GF-D8 (cell line): ENCODE data around the gene INSL3.
"Not testable (repeated sequence)": the region's sequence is repeated elsewhere in the genome, so short reads cannot be mapped to it uniquely, and the experiment has no call there.

ENCODE experiments used
- DNase-seq: peaks from one replicate; lab custom pipeline; 2025; lab: John Stamatoyannopoulos, UW

The INSL3 gene

DNA sequence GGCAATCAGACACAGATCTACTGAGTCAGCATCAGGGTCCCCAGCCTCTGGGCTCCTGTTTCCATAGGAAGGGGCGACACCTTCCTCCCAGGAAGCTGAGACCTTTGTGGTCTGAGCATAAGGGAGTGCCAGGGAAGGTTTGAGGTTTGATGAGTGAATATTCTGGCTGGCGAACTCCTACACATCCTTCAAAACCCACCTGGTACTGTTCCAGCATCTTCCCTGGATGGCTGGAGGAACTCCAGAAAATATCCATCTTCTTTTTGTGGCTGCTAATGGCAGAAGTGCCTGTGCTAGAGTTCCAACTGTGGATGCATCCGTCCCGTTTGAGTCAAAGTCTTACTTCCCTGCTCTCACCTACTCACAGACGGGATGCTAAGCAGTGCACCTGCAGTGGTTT is 9.2 kb downstream of the INSL3 start:
- no peak for DNase-seq

DNA sequence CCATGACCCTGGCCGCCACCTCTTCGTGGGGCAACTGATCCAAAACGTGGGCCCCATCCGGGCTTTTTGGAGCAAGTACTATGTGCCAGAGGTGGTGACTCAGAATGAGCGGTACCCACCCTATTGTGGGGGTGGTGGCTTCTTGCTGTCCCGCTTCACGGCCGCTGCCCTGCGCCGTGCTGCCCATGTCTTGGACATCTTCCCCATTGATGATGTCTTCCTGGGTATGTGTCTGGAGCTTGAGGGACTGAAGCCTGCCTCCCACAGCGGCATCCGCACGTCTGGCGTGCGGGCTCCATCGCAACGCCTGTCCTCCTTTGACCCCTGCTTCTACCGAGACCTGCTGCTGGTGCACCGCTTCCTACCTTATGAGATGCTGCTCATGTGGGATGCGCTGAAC is 9.6 kb downstream of the INSL3 start:
- DNase-seq, result no peak

DNA sequence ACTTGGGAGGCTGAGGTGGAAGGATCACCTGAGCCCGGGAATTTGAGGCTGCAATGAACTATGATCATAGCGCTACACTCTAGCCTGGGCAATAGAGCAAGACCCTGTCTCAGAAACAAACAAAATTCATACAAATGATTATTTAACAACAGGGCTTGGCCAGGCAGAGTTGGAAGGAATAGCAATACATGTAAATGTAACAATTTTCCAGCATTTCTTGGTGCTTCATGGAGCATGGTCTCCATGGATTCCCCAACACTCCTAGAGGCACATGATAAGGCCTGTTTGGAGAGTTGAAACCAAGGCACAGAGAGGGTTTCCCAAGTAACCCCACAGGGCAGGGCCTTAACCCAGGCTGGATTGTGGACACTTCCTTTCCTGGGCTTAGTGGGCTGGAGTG is 10.2 kb downstream of the INSL3 start:
- no peak for DNase-seq

DNA sequence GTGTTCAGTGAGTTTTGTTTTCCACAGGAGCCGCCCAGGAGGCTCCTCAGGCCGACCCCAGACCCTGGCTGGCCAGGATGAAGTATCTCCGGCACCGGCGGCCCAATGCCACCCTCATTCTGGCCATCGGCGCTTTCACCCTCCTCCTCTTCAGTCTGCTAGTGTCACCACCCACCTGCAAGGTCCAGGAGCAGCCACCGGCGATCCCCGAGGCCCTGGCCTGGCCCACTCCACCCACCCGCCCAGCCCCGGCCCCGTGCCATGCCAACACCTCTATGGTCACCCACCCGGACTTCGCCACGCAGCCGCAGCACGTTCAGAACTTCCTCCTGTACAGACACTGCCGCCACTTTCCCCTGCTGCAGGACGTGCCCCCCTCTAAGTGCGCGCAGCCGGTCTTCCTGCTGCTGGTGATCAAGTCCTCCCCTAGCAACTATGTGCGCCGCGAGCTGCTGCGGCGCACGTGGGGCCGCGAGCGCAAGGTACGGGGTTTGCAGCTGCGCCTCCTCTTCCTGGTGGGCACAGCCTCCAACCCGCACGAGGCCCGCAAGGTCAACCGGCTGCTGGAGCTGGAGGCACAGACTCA is 13.5 kb downstream of the INSL3 start:
- no peak for DNase-seq

DNA sequence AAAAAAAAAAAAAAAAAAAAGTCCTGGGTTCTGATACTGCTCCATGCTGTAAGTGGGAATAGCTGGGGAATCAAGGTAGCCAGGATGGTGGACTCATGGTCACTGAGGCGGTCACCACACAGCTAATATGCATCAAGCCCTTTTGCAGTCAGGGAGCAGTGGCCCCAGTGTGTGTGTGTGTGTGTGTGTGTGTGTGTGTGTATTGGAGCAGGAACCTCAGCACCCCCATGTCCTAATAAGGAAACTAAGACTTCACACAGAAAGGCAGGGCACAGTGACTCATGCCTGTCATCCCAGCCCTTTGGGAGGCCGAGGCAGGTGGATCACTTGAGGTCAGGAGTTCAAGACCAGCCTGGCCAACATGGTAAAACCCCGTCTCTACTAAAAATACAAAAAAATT is 14.4 kb downstream of the INSL3 start:
- DNase-seq, result no peak

DNA sequence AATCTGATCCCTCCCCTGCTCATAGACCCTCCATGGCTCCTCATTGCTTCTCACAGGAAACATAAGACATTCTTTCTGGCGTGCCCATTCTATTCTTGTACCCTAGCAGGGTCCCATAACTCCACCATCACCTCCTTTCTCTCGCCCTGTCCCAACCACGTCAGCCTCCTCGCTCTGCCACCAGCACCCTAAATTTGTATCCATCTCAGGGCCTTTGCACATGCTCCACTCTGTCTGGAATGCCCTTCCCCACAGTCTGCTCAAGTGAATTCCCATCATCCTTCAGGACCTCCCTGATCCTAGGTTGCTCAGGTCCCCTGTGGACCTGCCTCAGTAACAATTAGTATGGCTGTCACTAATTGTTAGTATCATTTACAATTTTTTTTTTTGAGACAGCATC is 15.9 kb downstream of the INSL3 start:
- no peak for DNase-seq

DNA sequence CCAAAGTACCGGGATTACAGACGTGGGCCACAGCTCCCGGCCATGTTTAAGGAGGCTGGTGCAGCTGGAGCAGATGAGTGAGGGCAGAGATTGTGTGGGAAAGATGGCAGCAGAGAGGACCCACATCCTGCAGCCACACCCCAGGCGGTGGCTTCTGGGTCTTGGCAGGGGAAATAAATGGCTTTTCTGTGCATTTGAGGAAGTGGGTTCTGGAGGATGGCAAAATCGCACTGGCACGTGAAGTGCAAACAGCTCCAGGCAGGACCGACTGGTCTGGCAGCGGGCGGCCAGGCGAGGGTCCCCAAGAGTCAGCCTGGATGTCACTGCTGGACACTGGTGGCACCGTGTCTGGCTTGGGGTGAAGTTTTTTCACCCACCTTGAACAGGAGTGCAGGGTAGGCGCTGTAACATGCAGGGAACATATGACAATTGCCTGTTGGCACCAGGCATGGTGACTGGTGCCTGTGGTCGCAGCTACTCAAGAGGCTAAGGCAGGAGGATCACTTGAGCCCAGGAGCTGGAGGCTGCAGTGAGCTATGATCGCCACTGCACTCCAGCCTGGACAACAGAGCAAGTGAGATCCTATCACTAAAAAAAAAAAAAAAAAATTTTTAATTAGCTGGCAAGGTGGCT is 17.9 kb downstream of the INSL3 start:
- peak; percentile 46 for DNase-seq

DNA sequence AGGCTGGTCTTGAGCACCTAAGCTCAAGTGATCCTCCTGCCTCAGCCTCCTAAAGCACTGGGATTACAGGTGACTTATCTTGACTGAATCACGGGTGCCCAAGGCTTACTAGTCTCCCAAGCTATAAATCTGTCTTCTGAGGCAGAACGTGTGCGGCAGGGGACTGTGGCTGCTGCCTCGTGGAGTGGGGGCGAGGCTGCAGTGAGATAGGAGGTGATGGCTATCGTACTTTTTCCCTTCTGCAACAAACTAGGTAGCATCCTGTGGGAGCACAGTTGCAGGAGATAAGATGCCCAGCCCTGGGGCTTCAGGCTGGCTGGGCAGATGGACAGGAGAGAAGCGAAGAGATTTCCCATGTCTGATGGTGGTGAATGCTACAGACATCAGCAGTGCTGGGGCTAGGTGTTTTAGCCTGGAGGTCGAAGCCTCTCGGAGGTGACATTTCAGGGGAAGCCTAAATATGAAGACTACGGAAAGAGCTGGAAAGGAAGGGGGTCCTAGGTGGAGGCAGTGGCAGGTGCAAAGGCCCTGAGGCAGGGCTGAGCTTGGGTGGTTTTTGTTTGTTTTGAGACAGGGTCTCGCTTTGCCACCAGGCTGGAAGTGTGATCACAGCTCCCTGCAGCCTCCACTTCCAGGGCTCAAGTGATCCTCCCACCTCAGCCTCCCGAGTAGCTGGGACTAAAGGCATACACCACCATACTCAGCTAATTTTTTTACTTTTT is 19.0 kb downstream of the INSL3 start:
- no peak for DNase-seq

DNA sequence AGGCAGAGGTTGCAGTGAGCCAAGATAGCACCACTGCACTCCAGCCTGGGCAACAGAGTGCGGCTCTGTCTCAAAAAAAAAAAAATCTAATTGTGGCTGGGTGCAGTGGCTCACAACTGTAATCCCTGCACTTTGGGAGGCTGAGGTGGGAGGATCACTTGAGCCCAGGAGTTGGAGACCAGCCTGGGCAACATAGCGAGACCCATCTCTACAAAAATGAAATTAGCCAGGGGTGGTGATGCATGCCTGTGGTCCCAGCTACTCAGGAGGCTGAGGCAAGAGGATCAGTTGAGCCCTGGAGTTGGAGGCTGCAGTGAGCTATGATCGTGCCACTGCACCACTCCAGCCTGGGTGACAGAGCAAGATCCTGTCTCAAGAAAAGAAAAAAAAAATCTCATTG is 22.7 kb downstream of the INSL3 start:
- not testable (repeated sequence) for DNase-seq

DNA sequence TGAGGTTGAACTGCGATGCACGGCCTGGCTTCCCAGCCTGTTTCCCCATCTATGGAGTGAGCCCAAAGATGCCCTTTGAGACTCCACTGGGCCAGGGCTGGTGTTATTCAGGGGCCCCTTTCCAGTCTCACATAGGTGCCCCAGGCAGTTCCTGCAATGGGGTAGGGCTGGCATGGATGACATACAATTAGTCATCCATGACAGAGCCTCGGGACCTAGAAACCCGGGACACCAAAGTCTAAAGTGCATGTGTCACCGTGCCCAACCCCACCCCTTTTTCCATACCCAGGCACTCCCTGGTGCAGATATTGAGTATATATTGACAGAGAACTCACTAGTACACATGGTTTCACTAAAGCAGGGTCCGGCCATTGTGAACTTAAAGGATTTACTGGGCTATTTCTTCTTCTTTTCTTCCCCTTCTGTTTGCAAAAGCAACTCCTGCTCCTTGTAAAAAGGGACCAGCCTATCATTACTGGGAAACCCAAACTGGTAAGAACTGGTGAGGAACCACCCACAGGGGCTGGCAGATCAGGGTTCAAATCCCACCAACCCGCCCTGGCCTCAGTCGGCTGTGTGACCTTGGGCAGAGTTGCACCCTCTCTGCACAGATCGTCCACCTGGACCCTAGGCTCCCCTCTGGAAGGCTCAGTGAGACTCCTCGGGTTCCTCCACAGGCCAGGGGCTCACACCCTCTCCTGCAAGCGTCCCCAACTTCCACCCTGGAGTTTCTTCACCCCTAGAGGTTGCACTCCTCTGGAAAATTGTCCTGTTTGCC is 23.7 kb downstream of the INSL3 start:
- no peak for DNase-seq

DNA sequence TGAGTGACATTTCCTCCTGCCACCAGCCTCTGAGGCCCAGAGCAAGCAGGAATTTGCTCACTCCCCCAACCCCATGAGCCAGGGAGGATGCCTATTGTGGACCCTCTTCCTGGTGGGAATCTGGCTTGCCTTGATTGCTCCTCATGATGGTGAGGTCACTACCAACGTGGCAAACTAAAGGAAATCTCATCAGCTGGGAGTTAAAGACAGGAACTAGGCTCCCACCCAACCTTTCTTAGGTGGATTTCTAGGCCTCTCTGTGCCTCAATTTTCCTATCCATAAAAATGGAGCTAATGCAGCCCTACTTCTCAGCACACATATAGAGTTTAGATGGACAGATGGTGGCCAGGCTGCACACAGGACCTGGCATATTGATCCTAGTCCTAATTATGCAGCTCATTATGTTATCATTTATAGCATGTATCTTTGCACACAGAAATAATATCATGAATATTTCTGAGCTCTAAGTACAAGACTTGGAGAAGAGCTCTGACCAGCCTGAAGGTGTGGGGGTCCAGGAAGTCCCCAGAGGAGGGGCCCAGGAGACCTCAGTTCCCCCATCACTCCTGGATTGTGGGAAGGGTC is 24.4 kb downstream of the INSL3 start:
- no peak for DNase-seq

DNA sequence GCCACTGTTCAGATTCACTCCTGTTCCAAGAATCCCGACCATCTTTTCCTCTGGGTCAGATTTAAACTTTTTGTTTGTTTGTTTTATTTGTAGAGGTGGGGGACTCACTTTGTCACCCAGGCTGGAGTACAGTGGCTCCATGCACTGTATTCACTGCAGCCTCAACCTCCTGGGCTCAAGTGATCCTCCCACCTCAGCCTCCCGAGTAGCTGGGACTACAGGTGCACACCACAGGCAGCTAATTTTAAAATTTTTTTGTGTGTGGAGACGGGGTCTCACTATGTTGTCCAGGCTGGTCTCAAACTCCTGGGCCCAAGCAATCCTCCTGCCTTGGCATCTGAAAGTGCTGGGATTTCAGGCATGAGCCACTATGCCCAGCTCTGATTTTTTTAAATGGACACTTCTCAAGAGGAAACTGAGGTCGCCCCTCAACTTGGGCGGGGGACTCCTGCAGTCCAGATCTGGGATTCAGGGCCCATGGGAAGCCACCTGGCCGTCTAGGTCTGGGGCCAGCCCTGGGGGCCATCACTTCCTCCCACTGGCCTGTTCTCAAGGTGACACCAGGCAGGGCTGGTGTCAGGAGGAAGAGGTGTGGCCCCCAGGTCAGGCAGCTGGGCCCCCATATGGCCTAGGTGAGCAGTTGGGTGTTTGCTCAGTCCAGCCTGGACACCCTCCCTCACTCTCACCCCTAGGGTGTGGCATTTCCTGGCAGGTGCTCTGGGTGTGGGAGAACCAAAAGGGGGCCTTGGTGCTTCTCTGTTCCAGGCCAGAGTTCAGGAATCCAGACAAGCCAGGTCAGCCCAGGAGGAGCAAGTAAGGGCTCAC is 25.1 kb downstream of the INSL3 start:
- no peak for DNase-seq

DNA sequence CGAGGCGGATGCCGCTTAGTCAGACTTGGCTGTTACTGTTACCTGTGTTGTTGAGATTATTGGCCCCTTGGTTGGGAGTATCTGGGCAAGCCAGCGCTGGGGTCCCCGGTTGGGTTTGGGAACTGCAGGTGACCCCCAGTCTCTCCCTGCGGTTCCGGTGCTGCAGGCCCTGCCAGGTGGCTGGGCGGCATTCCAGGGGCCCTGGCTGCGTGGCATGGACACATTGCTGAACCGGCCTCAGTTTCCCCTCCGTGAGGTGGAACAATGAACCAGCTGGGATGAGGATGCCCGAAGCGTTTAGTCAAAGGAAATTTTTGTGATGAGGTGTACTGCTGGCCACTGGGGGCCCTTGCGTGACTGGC is 25.8 kb downstream of the INSL3 start:
- DNase-seq, result no peak

DNA sequence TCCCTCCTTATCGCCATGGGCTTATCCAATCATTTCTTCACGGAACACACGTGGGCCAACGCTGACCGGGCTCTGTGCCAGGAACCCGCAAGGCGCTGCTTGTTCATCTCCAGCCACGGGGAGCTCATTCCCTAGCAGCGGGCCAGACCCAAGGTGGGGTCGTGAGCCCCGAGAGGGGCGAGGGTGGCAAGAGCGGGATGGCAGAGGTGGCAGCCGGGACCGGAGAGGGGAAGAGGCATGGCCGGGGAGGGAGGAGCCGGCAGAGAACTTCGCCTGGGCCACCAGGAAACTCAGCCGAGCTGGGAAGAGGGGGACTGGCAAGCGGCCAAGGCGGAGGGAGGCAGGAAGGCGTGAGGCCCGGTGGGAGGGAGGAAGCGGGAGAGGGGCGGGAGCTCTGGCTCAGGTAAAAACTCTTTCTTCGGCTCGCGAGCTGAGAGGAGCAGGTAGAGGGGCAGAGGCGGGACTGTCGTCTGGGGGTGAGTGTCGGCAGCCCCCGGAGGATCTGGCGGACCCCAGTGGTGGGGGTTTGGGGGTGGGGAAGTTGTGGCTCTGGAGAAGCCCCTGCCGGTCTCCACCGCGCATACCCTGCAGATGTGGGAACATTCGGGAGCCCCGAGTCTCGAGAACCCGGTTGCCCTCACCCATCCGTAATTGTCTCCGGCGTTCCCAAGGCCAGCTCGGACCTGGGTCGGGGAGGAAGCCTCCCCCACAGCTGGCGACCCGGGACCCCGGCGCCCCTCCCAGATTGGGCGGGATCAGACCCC is 26.4 kb downstream of the INSL3 start, which contains the start of gene B3GNT3:
Gene B3GNT3 (plus strand): TSS at position 408 of the 764 bp plus-strand sequence. CDS start 12,670 bp downstream, outside the sequence.
- no peak for DNase-seq

DNA sequence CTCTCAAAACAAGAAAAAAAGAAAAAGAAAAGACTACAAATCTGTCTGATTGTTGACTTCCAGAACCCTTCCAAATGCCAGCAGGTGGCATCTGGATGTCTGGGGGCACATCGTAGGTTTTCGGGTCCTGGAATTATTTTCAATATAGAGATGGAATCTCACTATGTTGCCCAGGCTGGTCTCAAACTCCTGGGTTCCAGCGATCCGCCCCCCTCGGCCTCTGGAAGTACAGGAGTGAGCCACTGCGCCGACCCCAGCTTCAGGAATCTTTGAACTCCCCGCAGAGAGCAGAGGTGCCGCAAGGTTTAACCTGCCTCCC is 26.9 kb downstream of the INSL3 start:
- DNase-seq, result no peak

DNA sequence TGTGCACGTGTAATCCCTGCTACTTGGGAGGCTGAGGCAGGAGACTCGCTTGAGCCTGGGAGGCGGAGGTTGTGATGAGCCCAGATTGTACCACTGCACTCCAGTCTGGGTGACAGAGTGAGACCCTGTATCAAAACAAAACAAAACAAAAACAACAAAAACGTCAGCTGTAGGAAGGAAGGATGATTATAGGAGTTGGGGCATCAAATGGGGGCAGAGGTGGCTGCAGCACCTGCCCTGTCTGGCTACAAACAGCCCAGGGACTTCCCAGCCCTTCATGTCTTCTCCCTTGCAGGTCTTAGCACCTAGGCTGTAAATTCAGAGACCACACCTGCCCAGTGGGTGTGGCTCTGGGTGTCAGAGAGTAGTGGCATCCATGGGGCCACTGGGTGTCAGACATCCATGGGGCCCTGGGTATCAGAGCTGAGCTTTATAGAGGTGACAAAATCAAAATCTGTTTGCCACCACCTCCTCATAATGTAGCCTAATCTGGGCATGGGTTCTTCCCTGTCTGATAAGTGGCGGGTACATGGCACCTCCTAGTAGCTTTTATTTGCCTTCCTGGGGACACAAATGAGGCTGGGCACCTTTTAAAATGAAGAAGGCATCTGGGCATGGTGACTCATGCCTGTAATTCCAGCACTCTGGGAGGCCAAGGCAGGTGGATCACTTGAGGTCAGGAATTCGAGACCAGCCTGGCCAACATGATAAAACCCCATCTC is 31.1 kb downstream of the INSL3 start:
- DNase-seq, result no peak

DNA sequence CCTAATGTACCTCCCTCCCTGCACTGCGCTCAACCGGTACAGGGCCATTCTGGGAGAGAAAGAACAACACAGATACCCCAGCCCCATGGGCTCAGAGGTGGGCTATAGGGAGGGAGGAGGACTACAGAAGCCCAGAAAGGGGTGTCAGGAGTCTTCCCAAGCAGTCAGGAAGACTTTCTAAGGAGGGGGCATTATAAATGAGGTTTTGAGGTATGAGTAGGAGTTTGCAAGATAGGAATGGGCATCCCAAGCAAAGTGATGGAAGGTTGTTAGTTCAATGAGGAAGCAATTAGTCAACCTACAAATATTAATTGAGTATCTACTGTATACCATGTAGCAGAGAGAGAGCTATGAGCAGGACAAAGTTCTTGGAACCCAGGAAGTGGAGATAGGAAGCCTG is 32.7 kb downstream of the INSL3 start:
- no peak for DNase-seq

DNA sequence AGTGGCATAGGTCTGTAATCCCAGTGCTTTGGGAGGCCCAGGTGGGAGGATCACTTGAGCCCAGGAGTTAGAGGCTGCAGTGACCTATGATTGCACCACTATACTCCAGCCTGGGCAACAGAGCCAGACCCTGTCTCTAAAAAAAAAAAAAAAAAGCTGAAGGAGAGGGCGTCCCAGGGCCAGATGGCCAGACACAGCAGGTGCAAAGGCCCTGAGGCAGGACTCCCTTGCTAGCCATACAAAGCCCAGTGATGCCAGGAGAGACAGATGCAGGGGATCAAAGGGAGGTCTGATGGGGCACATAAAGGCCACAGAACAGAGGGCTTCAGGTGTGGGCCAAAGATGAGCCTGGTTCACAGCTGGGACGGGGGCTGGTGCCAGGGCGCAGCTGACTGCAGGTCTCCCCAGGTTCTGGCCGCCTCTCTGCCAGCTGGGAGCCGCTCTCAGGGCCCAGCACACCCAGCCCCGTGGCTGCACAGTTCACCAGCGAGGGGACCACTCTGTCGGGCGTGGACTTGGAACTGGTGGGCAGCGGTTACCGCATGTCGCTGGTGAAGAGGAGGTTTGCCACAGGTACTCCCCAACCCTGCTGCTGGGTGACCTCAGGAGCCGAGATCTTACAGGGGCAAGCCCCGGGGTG is 33.9 kb downstream of the INSL3 start:
- DNase-seq, result no peak

DNA sequence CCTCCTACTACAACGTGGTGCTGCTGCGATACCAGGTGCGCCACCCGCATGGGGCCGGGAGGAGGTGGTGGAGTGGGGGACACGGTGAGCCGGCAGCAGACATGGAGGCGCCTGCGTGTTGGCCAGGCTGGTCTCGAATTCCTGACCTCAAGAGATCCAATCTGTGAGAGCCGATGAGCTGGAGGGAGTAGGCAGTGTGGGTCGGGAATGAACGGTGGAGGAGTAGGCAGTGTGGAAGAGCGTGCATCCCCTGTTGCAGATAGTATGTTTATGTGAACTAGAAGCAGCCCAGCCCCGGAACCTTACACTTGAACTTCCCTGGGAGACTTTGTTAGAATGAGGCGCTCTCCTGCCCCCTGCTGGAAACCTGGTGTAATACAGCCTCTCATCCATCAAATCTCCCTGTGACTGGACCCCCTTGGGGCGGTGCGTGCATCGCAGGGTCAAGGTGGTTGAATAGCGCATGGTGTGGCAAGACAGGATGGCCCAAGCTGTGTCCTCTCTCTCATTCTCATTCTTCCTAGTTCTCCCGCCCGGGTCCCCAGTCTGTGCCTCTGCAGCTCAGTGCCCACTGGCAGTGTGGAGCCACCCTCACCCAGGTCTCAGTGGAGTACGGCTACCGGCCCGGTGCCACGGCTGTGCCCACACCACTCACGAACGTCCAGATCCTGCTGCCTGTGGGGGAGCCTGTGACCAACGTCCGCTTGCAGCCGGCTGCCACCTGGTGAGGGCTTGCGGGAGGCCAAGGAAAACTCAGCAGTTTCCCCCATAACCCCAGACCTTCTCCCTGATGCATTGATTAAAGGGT is 36.9 kb downstream of the INSL3 start:
- DNase-seq, result no peak
